HepG2 (cell line): ENCODE measurements around the gene MSX2. TPM values are rescaled to one million over a fixed set of nuclear protein-coding genes. Genes with fewer than 3 reads are reported as not detected.
A peak's percentile ranks its signal among the peaks of the same experiment; 100 is the strongest.

ENCODE experiments used
- ATAC-seq: fragments of 200-7000 bp; cut with Tn5 transposase; 3 replicates; pipeline ENCODE4 v1.9.1; 2020; ENCODE audit warnings: mild to moderate bottlenecking, moderate library complexity
- BruUV-seq: library from RNA; stranded (reverse); fragments of 400-500 nt; replicated peaks from 2 replicates; lab custom pipeline; 2021; lab: Mats Ljungman, UMichigan
- CTCF ChIA-PET: fragments of 300-600 bp; formaldehyde crosslinking; extraction: SDS; loops from one replicate; lab custom pipeline; 2021; ENCODE audit warnings: low total read pairs, inconsistent platforms, low intra/inter-chr PET ratio; lab: Yijun Ruan, JAX
- POLR2A ChIA-PET: fragments of 350-600 bp; sonication (Branson Sonifier 250); formaldehyde crosslinking; loops from one replicate; lab custom pipeline; 2020; ENCODE audit warnings: antibody characterized with exemption, inconsistent platforms; lab: Yijun Ruan, JAX
- DNase-seq: peaks from one replicate; pipeline ENCODE4 v3.0.0-alpha.2; 2015; ENCODE audit warnings: low spot score
- FAIRE-seq: peaks from 3 replicates; lab custom pipeline; 2011; peaks lifted over from hg19 to GRCh38; lab: Jason Lieb, UNC
- H2AFZ ChIP-seq: one replicate; pipeline ENCODE4 v1.6.1; 2011; ENCODE audit warnings: low read length, inconsistent platforms
- H3K27ac ChIP-seq: fragments of 300-600 bp; 3 replicates; pipeline ENCODE4 v1.8.0; 2011; ENCODE audit warnings: mixed run types, mild to moderate bottlenecking, mixed read lengths, low read length, inconsistent platforms; ENCODE audit not compliant: insufficient read depth; ENCODE audit errors: extremely low read length
- H3K27me3 ChIP-seq, 2 experiments: fragments of 200-600 bp in 1 of 2; 2 replicates in 1 of 2; 3 replicates in 1 of 2; pipeline versions ENCODE4 v1.6.0 to v1.8.0; 2011; ENCODE audit warnings: low read length in 2 of 2, mild to moderate bottlenecking in 2 of 2, moderate library complexity in 2 of 2, inconsistent platforms in 1 of 2; ENCODE audit not compliant: insufficient read depth in 2 of 2, control insufficient read depth in 1 of 2
- H3K36me3 ChIP-seq, 2 experiments: fragments of 200-600 bp in 1 of 2; replicated peaks in 1 of 2; 2 replicates in 1 of 2; 3 replicates in 1 of 2; pipeline versions ENCODE4 v1.5.1 to v1.8.0; 2011; ENCODE audit warnings: low read length in 2 of 2, inconsistent platforms in 1 of 2; ENCODE audit not compliant: insufficient read depth in 2 of 2, control insufficient read depth in 1 of 2
- H3K4me1 ChIP-seq: 2 replicates; pipeline ENCODE4 v1.5.1; 2012; ENCODE audit warnings: low read length, inconsistent platforms; ENCODE audit not compliant: insufficient read depth
- H3K4me2 ChIP-seq: 2 replicates; pipeline ENCODE4 v1.6.0; 2011; ENCODE audit warnings: low read depth, low read length, inconsistent platforms
- H3K4me3 ChIP-seq, 3 experiments: fragments of 200-600 bp in 1 of 3; sonication (generic), shearing (Covaris generic) in 1 of 3; replicated peaks in 1 of 3; 2 replicates each; pipeline ENCODE4 v1.5.1; 2011 to 2016; ENCODE audit warnings: low read length in 3 of 3, inconsistent platforms in 2 of 3, low read depth in 2 of 3, mild to moderate bottlenecking in 2 of 3, control low read depth in 1 of 3, mixed read lengths in 1 of 3; ENCODE audit not compliant: insufficient read depth in 1 of 3
- H3K79me2 ChIP-seq: one replicate; pipeline ENCODE4 v1.6.1; 2011; ENCODE audit warnings: low read length, inconsistent platforms; ENCODE audit not compliant: insufficient read depth
- H3K9ac ChIP-seq: 2 replicates; pipeline ENCODE4 v1.6.0; 2011; ENCODE audit warnings: mild to moderate bottlenecking, low read depth, low read length, inconsistent platforms; ENCODE audit not compliant: insufficient read depth
- H3K9me3 ChIP-seq: 2 replicates; pipeline ENCODE4 v1.5.1; 2012; ENCODE audit warnings: mild to moderate bottlenecking, low read length
- H4K20me1 ChIP-seq: 2 replicates; pipeline ENCODE4 v1.6.0; 2011; ENCODE audit warnings: inconsistent platforms, mild to moderate bottlenecking, low read length, moderate library complexity; ENCODE audit not compliant: insufficient read depth
- ATF7 ChIP-seq, 2 experiments: fragments of 450-650 bp in 1 of 2; sonication (generic) in 1 of 2; formaldehyde crosslinking in 1 of 2; IDR thresholded peaks; 2 replicates each; pipeline versions ENCODE4 v1.4.0 to v1.6.1; 2016 to 2020; ENCODE audit warnings: antibody characterized with exemption in 1 of 2, mild to moderate bottlenecking in 1 of 2, missing genetic modification reagents in 1 of 2
- CTCF ChIP-seq: sonication (generic); formaldehyde crosslinking; IDR thresholded peaks from 2 replicates; pipeline ENCODE4 v1.5.0; 2020; ENCODE audit warnings: mild to moderate bottlenecking, missing genetic modification reagents, moderate library complexity
- RAD21 ChIP-seq: fragments of 450-650 bp; formaldehyde crosslinking; IDR thresholded peaks from 2 replicates; pipeline ENCODE4 v1.5.0; 2020; ENCODE audit warnings: mild to moderate bottlenecking
- SMC3 ChIP-seq: IDR thresholded peaks from 2 replicates; pipeline ENCODE4 v1.6.1; 2011; ENCODE audit warnings: low read length, improper control_type of control experiment
- STAG1 ChIP-seq: sonication (generic); formaldehyde crosslinking; IDR thresholded peaks from 2 replicates; pipeline ENCODE4 v1.4.0; 2020; ENCODE audit warnings: missing genetic modification reagents
- WGBS: methylation state at CpG from one replicate; pipeline ENCODE4 v1.1.6; 2017; ENCODE audit warnings: low lambda C conversion rate; 5-methylcytosine and 5-hydroxymethylcytosine counted together
- in situ Hi-C: cut with HindIII; loops from 2 replicates; pipeline ENCODE4 v1.10.0; 2017; ENCODE audit warnings: low pct_unique_long_range_greater_than_20kb; ENCODE audit not compliant: extremely low pct_ligation_motif_present
- intact Hi-C: fragments of 100-400 bp; cut with micrococcal nuclease; formaldehyde crosslinking; loops from one replicate; pipeline ENCODE4 v1.10.0; 2022; ENCODE audit not compliant: unreplicated experiment
- polyA plus RNA-seq, 8 experiments: library from polyadenylated mRNA; depleted of rRNA in 3 of 8; stranded (reverse) in 7 of 8; unstranded in 1 of 8; fragments of >200 nt; fragmentation: Illumina TruSeq in 4 of 8; extraction: Trizol in 4 of 8; gene quantifications; 2 replicates each; pipeline versions ENCODE4 v1.2.1 to v1.2.3, GENCODE V29; 2011 to 2016; ENCODE audit warnings: low read depth in 4 of 8, missing spikeins in 1 of 8, mixed read lengths in 1 of 8; ENCODE audit not compliant: insufficient read depth in 1 of 8
- total RNA-seq, 5 experiments: library from RNA; depleted of rRNA; stranded (reverse); fragments of >200 nt; fragmentation: Illumina TruSeq; extraction: Trizol; gene quantifications; 2 replicates each; pipeline ENCODE4 v1.2.3, GENCODE V29; 2016; ENCODE audit warnings: low read depth in 1 of 5
- TF ChIP-seq, protein P1 (sequence below): sonication (generic); formaldehyde crosslinking; IDR thresholded peaks from 2 replicates; pipeline ENCODE4 v1.4.0; 2020; ENCODE audit warnings: mild to moderate bottlenecking, missing genetic modification reagents

The MSX2 gene
- total and polyA plus RNA-seq, 2 of the 13 experiments (the other 11 are each of a cell fraction or from before 2014, with no cell fraction given) = not detected

GRCh38 chr5:174735498-174736330, 11.3 kb downstream of the MSX2 start:
- H3K36me3 ChIP-seq = no peaks in the 10 kb centered on the region
- no peak overlapping the region for H3K4me2 ChIP-seq
- no peaks in the 10 kb centered on the region for H3K9me3 ChIP-seq
- H3K9ac ChIP-seq = no peak overlapping the region
- no peaks in the 10 kb centered on the region for H4K20me1 ChIP-seq
- ChIA-PET POLR2A (no interaction called here), CTCF (interaction anchor here (0.7 to 1.8 kb wide), 2 partner anchors 316 to 408 kb away, joined by 3 to 18 read pairs; no protein-coding TSS in a partner anchor)
- 30% methylated on average over 25 of the region's 54 CpGs for WGBS
- H3K27me3 ChIP-seq = peaks cover 4 to 51% of the 10 kb centered on the region in 2 experiments
- H3K4me3 ChIP-seq = no peak overlapping the region
- no TSS peak for BruUV-seq
- ATAC-seq (peak; percentile 65), DNase-seq (peak; percentile 5), FAIRE-seq (no peak)
- H2AFZ ChIP-seq = no peak overlapping the region
- in situ Hi-C loops (loop anchor here (5.0 to 10.0 kb wide), 3 partner anchors 161 to 411 kb away; no protein-coding TSS in a partner anchor), intact Hi-C loops (loop anchor here (1.0 kb wide), 1 partner anchor 316 kb away; no protein-coding TSS in a partner anchor)
- no peak overlapping the region for H3K27ac ChIP-seq
- H3K79me2 ChIP-seq = no peaks in the 10 kb centered on the region
- H3K4me1 ChIP-seq = no peaks in the 10 kb centered on the region
- TF ChIP-seq, protein P1, sequence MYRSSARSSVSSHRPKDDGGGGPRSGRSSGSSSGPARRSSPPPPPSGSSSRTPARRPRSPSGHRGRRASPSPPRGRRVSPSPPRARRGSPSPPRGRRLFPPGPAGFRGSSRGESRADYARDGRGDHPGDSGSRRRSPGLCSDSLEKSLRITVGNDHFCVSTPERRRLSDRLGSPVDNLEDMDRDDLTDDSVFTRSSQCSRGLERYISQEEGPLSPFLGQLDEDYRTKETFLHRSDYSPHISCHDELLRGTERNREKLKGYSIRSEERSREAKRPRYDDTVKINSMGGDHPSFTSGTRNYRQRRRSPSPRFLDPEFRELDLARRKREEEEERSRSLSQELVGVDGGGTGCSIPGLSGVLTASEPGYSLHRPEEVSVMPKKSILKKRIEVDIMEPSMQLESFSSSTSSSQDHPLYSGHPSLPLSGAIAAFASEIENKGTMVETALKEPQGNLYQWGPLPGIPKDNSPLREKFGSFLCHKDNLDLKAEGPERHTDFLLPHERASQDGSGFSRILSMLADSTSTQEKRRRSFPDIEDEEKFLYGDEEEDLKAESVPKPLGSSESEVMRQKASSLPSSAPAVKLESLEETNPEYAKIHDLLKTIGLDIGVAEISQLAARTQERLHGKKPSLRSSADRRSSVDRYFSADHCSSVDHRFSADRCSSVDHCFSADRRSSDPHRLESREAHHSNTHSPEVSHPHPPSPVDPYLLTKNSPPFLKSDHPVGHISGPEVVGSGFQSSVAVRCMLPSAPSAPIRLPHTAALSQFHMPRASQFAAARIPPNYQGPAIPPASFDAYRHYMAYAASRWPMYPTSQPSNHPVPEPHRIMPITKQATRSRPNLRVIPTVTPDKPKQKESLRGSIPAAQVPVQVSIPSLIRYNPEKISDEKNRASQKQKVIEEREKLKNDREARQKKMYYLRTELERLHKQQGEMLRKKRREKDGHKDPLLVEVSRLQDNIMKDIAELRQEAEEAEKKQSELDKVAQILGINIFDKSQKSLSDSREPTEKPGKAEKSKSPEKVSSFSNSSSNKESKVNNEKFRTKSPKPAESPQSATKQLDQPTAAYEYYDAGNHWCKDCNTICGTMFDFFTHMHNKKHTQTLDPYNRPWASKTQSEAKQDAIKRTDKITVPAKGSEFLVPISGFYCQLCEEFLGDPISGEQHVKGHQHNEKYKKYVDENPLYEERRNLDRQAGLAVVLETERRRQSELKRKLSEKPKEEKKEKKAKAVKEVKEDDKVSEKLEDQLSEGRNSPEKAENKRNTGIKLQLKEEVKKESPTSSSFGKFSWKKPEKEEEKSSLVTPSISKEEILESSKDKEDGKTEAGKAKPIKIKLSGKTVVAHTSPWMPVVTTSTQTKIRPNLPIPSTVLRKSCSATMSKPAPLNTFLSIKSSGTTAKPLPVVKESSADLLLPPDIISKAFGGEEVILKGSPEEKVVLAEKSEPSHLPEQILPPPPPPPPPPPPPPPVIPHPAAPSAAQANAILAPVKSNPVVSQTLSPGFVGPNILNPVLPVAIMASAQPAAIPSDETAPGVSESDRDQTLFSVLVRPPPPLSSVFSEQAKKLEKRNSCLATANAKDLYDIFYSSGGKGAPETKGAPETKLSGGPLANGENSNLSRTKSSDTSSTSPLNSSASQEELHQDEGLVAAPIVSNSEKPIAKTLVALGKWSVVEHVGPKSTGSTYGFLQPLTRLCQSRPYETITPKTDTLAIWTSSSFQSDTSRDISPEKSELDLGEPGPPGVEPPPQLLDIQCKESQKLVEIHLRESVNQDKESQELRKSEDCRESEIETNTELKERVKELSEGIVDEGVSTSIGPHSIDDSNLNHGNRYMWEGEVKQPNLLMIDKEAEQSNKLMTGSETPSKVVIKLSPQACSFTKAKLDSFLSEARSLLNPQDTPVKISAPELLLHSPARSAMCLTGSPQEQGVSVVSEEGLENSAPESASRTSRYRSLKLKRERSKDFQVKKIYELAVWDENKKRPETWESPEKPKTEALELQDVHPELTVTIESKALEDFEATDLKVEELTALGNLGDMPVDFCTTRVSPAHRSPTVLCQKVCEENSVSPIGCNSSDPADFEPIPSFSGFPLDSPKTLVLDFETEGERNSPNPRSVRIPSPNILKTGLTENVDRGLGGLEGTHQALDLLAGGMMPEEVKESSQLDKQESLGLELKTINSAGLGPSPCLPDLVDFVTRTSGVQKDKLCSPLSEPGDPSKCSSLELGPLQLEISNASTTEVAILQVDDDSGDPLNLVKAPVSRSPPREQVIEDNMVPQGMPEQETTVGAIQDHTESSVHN (CRISPR knock-in tag) = no peak
- TF ChIP-seq RAD21 (CRISPR knock-in tag) = peak; percentile 42; the same call in 1 of the 2 replicates
- peak; percentile 10; the same call in 1 of the 2 replicates for TF ChIP-seq SMC3
- peak; percentile 77 for TF ChIP-seq STAG1 (CRISPR knock-in tag)
- no peak for TF ChIP-seq ATF7 (IDR thresholded peaks at IDR 0.05)
- TF ChIP-seq ATF7 (CRISPR knock-in tag; IDR thresholded peaks at IDR 0.05) = no peak
- peak; percentile 60 for TF ChIP-seq CTCF (CRISPR knock-in tag)
